K562 (cell line): ENCODE results near the gene TUBE1. TPM values are rescaled to one million over a fixed set of nuclear protein-coding genes. Genes with fewer than 3 reads are reported as not detected.
A peak's percentile ranks its signal among the peaks of the same experiment; 100 is the strongest.

Experiments used
- CBFA2T2 ChIP-seq: fragments of 450-650 bp; conservative IDR thresholded peaks from 2 replicates; pipeline ENCODE4 v1.6.1; 2017; ENCODE audit warnings: mild to moderate bottlenecking
- CHAMP1 ChIP-seq: fragments of 450-650 bp; IDR thresholded peaks from 2 replicates; pipeline ENCODE4 v1.6.1; 2016; ENCODE audit warnings: mild to moderate bottlenecking
- EGR1 ChIP-seq: fragments of 450-650 bp; conservative IDR thresholded peaks from 2 replicates; pipeline ENCODE4 v1.6.1; 2017; ENCODE audit warnings: mild to moderate bottlenecking
- ESRRB ChIP-seq: fragments of 250-450 bp; sonication (Bioruptor Pico); IDR thresholded peaks from 2 replicates; pipeline ENCODE4 v1.5.0; 2020; ENCODE audit warnings: mild to moderate bottlenecking, moderate library complexity, borderline replicate concordance
- GATAD2B ChIP-seq: fragments of 450-650 bp; IDR thresholded peaks from 2 replicates; pipeline ENCODE4 v1.6.1; 2017; ENCODE audit warnings: mild to moderate bottlenecking, borderline replicate concordance
- HDAC2 ChIP-seq: fragments of 450-650 bp; IDR thresholded peaks from 2 replicates; pipeline ENCODE4 v1.6.1; 2016; ENCODE audit warnings: mild to moderate bottlenecking
- JUND ChIP-seq, 2 experiments: IDR thresholded peaks; 2 replicates in 1 of 2; 3 replicates in 1 of 2; pipeline ENCODE4 v1.6.1; 2011; ENCODE audit warnings: borderline replicate concordance in 2 of 2, low read depth in 2 of 2, low read length in 2 of 2, improper control_type of control experiment in 1 of 2, missing biosample characterization in 1 of 2, missing genetic modification characterization in 1 of 2, missing genetic modification reagents in 1 of 2
- LCOR ChIP-seq: sonication (generic); formaldehyde crosslinking; IDR thresholded peaks from 2 replicates; pipeline ENCODE4 v1.8.0; 2022; ENCODE audit warnings: mild to moderate bottlenecking, missing genetic modification reagents
- MAZ ChIP-seq, 2 experiments: fragments of 450-650 bp in 1 of 2; sonication (generic) in 1 of 2; formaldehyde crosslinking; IDR thresholded peaks in 1 of 2; conservative IDR thresholded peaks in 1 of 2; 2 replicates each; pipeline versions ENCODE4 v1.4.0 to v1.5.0; 2020; ENCODE audit warnings: mild to moderate bottlenecking in 1 of 2, missing genetic modification reagents in 1 of 2
- MNT ChIP-seq, 2 experiments: fragments of 450-650 bp; conservative IDR thresholded peaks; 2 replicates each; pipeline ENCODE4 v1.6.1; 2017; ENCODE audit warnings: mild to moderate bottlenecking in 2 of 2, moderate library complexity in 2 of 2
- NCOR1 ChIP-seq: fragments of 450-650 bp; IDR thresholded peaks from 2 replicates; pipeline ENCODE4 v1.6.1; 2016; ENCODE audit warnings: mild to moderate bottlenecking, moderate library complexity
- POLR2G ChIP-seq: fragments of 200-400 bp; formaldehyde crosslinking; IDR thresholded peaks from 2 replicates; pipeline ENCODE4 v1.6.1; 2017; ENCODE audit warnings: low read depth, mild to moderate bottlenecking, antibody characterized with exemption, low read length, moderate library complexity
- RAD21 ChIP-seq, 2 experiments: fragments of 250-450 bp in 1 of 2; fragments of 450-650 bp in 1 of 2; sonication (Bioruptor Pico) in 1 of 2; formaldehyde crosslinking in 1 of 2; IDR thresholded peaks in 1 of 2; conservative IDR thresholded peaks in 1 of 2; 2 replicates each; pipeline versions ENCODE4 v1.4.0 to v1.8.0; 2020 to 2022; ENCODE audit warnings: mild to moderate bottlenecking in 2 of 2, moderate library complexity in 1 of 2
- SIN3A ChIP-seq, 2 experiments: fragments of 150-350 bp in 1 of 2; IDR thresholded peaks; 2 replicates each; pipeline ENCODE4 v1.6.1; 2011 to 2016; ENCODE audit warnings: borderline replicate concordance in 2 of 2, low read depth in 2 of 2, low read length in 2 of 2, mild to moderate bottlenecking in 2 of 2, moderate library complexity in 2 of 2; ENCODE audit not compliant: control insufficient read depth in 1 of 2
- SMAD4 ChIP-seq: fragments of 250-450 bp; sonication (Bioruptor Pico); conservative IDR thresholded peaks from 2 replicates; pipeline ENCODE4 v1.8.0; 2021; ENCODE audit warnings: inconsistent platforms, mild to moderate bottlenecking, moderate library complexity
- TAL1 ChIP-seq: fragments of 450-650 bp; IDR thresholded peaks from 2 replicates; pipeline ENCODE4 v1.6.1; 2016; ENCODE audit warnings: mild to moderate bottlenecking
- TBP ChIP-seq: optimal IDR thresholded peaks from 2 replicates; pipeline ENCODE3; 2011; ENCODE audit warnings: low read depth, low read length, improper control_type of control experiment
- ZBED1 ChIP-seq: IDR thresholded peaks from 2 replicates; pipeline ENCODE4 v1.6.1; 2014
- ZFP36 ChIP-seq: fragments of 150-350 bp; IDR thresholded peaks from 2 replicates; pipeline ENCODE4 v1.6.1; 2018; ENCODE audit warnings: low read length, low read depth; ENCODE audit not compliant: partially characterized antibody
- polyA plus RNA-seq, 8 experiments: library from polyadenylated mRNA; depleted of rRNA in 4 of 8; stranded (reverse) in 5 of 8; unstranded in 3 of 8; fragments of >200 nt; fragmentation: Nextera tagmentation in 2 of 8; fragmentation: Illumina TruSeq in 1 of 8; extraction: Ambion mirVana in 2 of 8; extraction: Trizol in 1 of 8; gene quantifications; 2 replicates each; pipeline versions ENCODE4 v1.2.1 to v1.2.3, GENCODE V29; 2011 to 2014; ENCODE audit warnings: inconsistent platforms in 1 of 8, missing spikeins in 1 of 8
- total RNA-seq, 7 experiments: library from RNA; depleted of rRNA in 6 of 7; stranded (reverse); fragments of >200 nt in 6 of 7; fragmentation: Illumina TruSeq in 2 of 7; extraction: Trizol in 2 of 7; gene quantifications; 2 replicates each; pipeline versions ENCODE4 v1.2.1 to v1.2.3, GENCODE V29; 2011 to 2021; ENCODE audit warnings: low replicate concordance in 1 of 7
- TF ChIP-seq, protein P1 (sequence below): fragments of 250-450 bp; sonication (Bioruptor Pico); IDR thresholded peaks from 2 replicates; pipeline ENCODE4 v1.5.0; 2020; ENCODE audit warnings: mild to moderate bottlenecking

Gene TUBE1
- total and polyA plus RNA-seq, 9 of the 15 experiments (the other 6 are each of a cell fraction or from before 2014, with no cell fraction given) = 18.9 to 58.4 (median 30.8) TPM

GRCh38 chr6:112043032-112044007, 44.0 kb downstream of the TUBE1 start (continued):
- TF ChIP-seq MNT (conservative IDR thresholded peaks at IDR 0.05) (0 out of 4 replicates have a peak, but pooled peaks of 1 of the 2 experiments have one; percentile 2), RAD21 (CRISPR knock-in tag; conservative IDR thresholded peaks at IDR 0.05 in 1 of 2, IDR thresholded peaks at IDR 0.05 in 1 of 2) (peak; percentile 86 to 89), ZBED1 (0 out of 2 replicates have a peak, but pooled peaks have one; percentile 40), LCOR (CRISPR knock-in tag) (0 out of 2 replicates have a peak, but pooled peaks have one; percentile 58), ESRRB (no peak), POLR2G (0 out of 2 replicates have a peak, but pooled peaks have one; percentile 30), NCOR1 (0 out of 2 replicates have a peak, but pooled peaks have one; percentile 38), CHAMP1 (peak; percentile 90), GATAD2B (0 out of 2 replicates have a peak, but pooled peaks have one; percentile 61), SMAD4 (CRISPR knock-in tag) (peak; percentile 89), CBFA2T2 (peak; percentile 39; the same call in 1 of the 2 replicates), TAL1 (peak; percentile 71), MAZ (CRISPR knock-in tag; conservative IDR thresholded peaks at IDR 0.05 in 1 of 2, IDR thresholded peaks at IDR 0.05 in 1 of 2) (peak in 1 of 2 experiments; percentile 77; a peak in 2 of 4 replicates), JUND (IDR thresholded peaks at IDR 0.05; ENCODE audit: borderline replicate concordance, low read depth, low read length) (0 out of 2 replicates have a peak, but pooled peaks have one; percentile 19), JUND (tag; IDR thresholded peaks at IDR 0.05; ENCODE audit: borderline replicate concordance, low read depth, low read length) (no peak; the same call in 2 of the 3 replicates), EGR1 (peak; percentile 69), SIN3A (IDR thresholded peaks at IDR 0.05; ENCODE audit: borderline replicate concordance in 2 of 2, control insufficient read depth in 1 of 2, low read depth in 2 of 2, low read length in 2 of 2) (0 out of 4 replicates have a peak, but pooled peaks of 1 of the 2 experiments have one; percentile 28), HDAC2 (0 out of 2 replicates have a peak, but pooled peaks have one; percentile 33), ZFP36 (no peak), TBP (peak; percentile 36)
- TF ChIP-seq, protein P1, sequence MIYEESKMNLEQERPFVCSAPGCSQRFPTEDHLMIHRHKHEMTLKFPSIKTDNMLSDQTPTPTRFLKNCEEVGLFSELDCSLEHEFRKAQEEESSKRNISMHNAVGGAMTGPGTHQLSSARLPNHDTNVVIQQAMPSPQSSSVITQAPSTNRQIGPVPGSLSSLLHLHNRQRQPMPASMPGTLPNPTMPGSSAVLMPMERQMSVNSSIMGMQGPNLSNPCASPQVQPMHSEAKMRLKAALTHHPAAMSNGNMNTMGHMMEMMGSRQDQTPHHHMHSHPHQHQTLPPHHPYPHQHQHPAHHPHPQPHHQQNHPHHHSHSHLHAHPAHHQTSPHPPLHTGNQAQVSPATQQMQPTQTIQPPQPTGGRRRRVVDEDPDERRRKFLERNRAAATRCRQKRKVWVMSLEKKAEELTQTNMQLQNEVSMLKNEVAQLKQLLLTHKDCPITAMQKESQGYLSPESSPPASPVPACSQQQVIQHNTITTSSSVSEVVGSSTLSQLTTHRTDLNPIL (CRISPR knock-in tag) = no peak
